ENCODE results near the gene KCNAB1. TPM values are rescaled to one million over a fixed set of nuclear protein-coding genes. Genes with fewer than 3 reads are reported as not detected.
A peak's percentile ranks its signal among the peaks of the same experiment; 100 is the strongest.

KCNAB1 gene
- total RNA-seq, 1 donor from 2014 or later: 0.79 TPM

DNA sequence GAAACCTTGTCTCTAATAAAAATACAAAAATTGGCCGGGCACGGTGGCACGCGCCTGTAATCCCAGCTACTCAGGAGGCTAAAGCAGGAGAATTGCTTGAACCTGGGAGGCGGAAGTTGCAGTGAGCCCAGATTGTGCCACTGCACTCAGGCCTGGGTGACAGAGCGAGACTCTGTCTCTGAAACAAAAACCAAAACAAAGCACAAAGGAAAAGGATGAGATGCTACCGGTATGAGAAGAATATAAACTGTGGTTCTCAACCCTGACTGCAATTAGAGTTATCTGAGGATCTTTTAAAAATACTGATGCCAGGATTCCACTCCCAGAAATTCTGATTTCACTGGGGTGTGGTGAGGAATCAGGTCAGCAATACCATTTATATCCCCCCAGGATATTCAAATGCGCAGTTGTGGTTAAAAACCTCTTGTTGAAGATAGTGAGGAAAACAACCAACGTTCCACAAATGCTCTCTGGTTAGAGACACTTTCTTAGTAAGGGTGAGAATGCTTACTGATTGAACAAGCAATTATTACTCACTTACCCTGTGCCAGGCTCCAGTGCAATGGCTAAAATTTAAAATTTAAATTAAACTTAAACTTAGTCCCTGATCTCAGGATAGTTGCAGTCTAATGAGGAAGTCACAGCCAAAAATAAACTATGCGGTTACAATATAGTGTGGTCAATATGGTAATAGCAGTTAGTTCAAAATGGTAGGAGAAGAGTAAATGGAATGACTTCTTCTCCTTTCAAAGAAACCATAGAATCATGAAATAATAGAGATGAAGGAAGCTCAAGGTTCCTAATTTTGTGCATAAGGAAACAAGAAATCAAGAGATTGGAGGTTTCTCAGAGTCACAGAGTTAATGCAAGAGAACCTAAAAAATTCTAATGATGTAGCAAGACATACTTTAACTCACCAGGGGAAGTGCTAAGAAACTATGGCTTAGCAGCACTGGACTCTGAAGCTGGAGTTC is 325.0 kb downstream of the KCNAB1 start:
- Mint-ChIP-seq H3K9me3 (no peaks in the 10 kb centered on the region), H3K36me3 (ENCODE audit: low read depth) (no peaks in the 10 kb centered on the region), H3K27ac (ENCODE audit: unreplicated experiment) (no peak overlapping the region), H3K27me3 (ENCODE audit: low read depth) (peaks cover 3% of the 10 kb centered on the region), H3K4me3 (no peak overlapping the region), H3K4me1 (peaks cover 5% of the 10 kb centered on the region)
- TF ChIP-seq, protein P1, sequence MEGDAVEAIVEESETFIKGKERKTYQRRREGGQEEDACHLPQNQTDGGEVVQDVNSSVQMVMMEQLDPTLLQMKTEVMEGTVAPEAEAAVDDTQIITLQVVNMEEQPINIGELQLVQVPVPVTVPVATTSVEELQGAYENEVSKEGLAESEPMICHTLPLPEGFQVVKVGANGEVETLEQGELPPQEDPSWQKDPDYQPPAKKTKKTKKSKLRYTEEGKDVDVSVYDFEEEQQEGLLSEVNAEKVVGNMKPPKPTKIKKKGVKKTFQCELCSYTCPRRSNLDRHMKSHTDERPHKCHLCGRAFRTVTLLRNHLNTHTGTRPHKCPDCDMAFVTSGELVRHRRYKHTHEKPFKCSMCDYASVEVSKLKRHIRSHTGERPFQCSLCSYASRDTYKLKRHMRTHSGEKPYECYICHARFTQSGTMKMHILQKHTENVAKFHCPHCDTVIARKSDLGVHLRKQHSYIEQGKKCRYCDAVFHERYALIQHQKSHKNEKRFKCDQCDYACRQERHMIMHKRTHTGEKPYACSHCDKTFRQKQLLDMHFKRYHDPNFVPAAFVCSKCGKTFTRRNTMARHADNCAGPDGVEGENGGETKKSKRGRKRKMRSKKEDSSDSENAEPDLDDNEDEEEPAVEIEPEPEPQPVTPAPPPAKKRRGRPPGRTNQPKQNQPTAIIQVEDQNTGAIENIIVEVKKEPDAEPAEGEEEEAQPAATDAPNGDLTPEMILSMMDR (conservative IDR thresholded peaks at IDR 0.05): no peak
- DNase-seq (ENCODE audit: low read depth, low spot score): no peak

DNA sequence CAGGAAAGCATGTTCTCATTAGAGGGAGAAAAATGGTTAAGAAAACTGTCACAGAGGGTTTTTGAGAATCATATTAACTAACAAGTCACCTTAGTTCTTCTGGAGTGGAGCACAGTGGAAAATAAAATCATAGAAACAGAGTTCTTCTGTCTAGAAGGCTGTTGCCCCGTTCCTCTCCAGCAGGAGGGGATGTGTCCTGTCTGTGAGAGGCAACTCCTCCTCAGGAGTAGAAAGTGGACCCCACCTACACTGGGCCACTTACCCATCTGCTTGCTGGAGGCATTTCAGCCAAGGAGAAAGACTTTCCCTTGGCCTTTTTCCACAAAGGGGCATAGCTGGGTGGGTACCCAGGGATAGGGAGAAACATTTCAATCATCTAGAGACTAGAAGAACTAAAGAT is 327.9 kb downstream of the KCNAB1 start:
- Mint-ChIP-seq H3K9me3 (no peaks in the 10 kb centered on the region), H3K36me3 (ENCODE audit: low read depth) (no peaks in the 10 kb centered on the region), H3K27ac (ENCODE audit: unreplicated experiment) (no peak overlapping the region), H3K27me3 (ENCODE audit: low read depth) (peaks cover 3% of the 10 kb centered on the region), H3K4me3 (no peak overlapping the region), H3K4me1 (peaks cover under 1% of the 10 kb centered on the region)
- DNase-seq (ENCODE audit: low read depth, low spot score): no peak
- TF ChIP-seq, protein P1 (conservative IDR thresholded peaks at IDR 0.05): peak; percentile 46

DNA sequence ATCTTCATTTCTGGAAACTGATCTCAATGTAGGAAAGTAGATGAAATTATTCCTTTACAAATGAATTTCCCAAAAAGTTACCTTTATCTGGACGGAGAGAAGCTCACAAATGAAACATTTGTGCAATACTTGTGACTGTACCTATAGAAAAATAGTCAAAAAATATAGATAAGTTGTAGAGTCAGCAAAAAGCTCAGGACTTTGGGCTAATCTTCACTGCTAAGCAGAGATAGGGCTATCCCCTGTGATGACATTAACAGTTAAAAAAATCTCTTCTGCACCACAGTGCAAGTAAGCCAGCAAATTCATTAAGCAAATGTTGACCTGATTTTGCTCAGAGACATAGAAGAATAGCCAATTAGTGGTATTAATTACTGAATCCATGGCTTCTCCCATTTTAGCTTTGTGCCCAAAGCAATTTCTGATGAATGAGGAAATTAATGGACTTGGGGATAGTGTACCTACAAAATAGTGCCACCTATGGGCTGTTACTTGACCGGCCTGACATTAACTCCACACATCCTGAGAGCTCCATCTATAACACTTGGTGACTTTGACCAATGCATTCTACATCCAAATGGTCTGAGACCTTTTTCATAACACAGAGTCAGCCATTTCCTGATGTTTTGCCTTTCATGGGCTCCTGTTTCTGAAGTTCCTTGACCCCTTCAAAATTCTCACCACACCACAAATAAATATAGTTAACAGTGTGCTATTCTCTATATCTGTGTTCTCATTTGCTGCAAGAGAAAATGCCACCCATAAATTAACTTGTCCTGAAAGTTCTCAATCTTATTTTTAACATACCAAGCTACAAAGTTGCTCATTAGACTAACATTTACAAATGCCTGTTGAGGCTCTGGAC is 329.6 kb downstream of the KCNAB1 start:
- Mint-ChIP-seq H3K4me1 (no peaks in the 10 kb centered on the region), H3K36me3 (ENCODE audit: low read depth) (no peaks in the 10 kb centered on the region), H3K9me3 (no peaks in the 10 kb centered on the region), H3K27me3 (ENCODE audit: low read depth) (peaks cover 3% of the 10 kb centered on the region), H3K27ac (ENCODE audit: unreplicated experiment) (no peak overlapping the region), H3K4me3 (no peak overlapping the region)
- DNase-seq (ENCODE audit: low read depth, low spot score): no peak
- TF ChIP-seq, protein P1 (conservative IDR thresholded peaks at IDR 0.05): peak; percentile 65

DNA sequence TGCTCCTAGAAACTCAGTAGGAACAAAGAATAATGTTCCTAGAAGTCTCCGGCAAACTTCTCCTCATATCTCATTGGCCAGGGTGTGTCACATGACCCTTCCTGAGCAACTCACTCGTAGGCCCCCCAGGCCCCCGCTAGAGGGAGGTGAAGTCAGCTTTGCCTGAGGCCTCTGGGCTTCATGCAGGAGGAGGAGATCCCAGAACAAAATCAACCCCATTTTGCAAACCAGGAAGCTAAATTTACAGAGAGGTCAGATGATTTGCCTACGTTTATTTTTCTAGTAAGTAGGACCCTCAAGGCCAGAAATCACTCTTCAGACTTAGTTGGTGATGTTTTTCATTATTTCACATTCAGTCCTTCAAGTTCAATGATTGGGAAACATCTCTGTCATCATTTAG is 335.5 kb downstream of the KCNAB1 start:
- no peak overlapping the region for H3K27ac Mint-ChIP-seq (ENCODE audit: unreplicated experiment)
- H3K36me3 Mint-ChIP-seq (ENCODE audit: low read depth): no peaks in the 10 kb centered on the region
- DNase-seq (ENCODE audit: low read depth, low spot score): no peak
- H3K4me1 Mint-ChIP-seq: peaks cover 11% of the 10 kb centered on the region
- H3K9me3 Mint-ChIP-seq: no peaks in the 10 kb centered on the region
- no peaks in the 10 kb centered on the region for H3K27me3 Mint-ChIP-seq (ENCODE audit: low read depth)
- H3K4me3 Mint-ChIP-seq: no peak overlapping the region
- TF ChIP-seq, protein P1 (conservative IDR thresholded peaks at IDR 0.05): no peak

DNA sequence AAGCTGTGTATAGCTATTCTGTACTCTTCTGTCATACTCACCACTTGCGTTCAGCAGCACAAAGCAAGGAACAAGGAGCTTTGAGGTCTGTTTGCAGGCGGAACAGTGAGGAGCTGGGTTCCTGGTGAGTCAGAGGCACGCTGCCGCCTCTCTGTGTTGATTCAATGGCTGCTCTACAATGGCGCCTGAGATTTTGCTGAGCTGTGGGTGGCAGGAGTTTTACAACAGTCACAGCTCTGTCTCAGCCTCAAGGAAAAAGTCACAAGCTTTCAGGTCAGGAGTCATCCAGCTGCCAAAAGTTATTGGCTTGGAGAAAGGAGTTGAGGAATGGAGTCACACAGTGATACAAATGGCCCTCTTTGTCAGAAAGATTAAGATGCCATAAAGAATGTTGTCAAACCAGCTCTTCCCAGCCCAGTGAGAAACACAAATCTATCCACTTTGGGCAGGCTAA is 336.4 kb downstream of the KCNAB1 start:
- Mint-ChIP-seq H3K36me3 (ENCODE audit: low read depth) (no peaks in the 10 kb centered on the region), H3K4me3 (no peak overlapping the region)

More for the DNA sequence above, 336.4 kb downstream of the KCNAB1 start:
- H3K9me3 Mint-ChIP-seq: no peaks in the 10 kb centered on the region
- peaks cover 4% of the 10 kb centered on the region for H3K27me3 Mint-ChIP-seq (ENCODE audit: low read depth)
- DNase-seq (ENCODE audit: low read depth, low spot score): no peak
- TF ChIP-seq, protein P1 (conservative IDR thresholded peaks at IDR 0.05): no peak
- peaks cover 11% of the 10 kb centered on the region for H3K4me1 Mint-ChIP-seq
- H3K27ac Mint-ChIP-seq (ENCODE audit: unreplicated experiment): peak overlapping the region; percentile 68

Measured in neural crest cell (in vitro differentiated cells).